DMS153 treated with DMSO at 0.1 percent for 48 hours (cell line): Measurements from ENCODE around the gene CRYBB2.
"Not testable (repeated sequence)": the region's sequence is repeated elsewhere in the genome, so short reads cannot be mapped to it uniquely, and the experiment has no call there.

Experiments used
- DNase-seq: peaks from one replicate; lab custom pipeline; 2025; ENCODE audit not compliant: unreplicated experiment; lab: John Stamatoyannopoulos, UW

Gene CRYBB2, protein sequence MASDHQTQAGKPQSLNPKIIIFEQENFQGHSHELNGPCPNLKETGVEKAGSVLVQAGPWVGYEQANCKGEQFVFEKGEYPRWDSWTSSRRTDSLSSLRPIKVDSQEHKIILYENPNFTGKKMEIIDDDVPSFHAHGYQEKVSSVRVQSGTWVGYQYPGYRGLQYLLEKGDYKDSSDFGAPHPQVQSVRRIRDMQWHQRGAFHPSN

GRCh38 chr22:25219211-25219689, at the start of gene CRYBB2:
Gene CRYBB2 (plus strand): TSS chr22:25219639. CDS start chr22:25221430, 1,791 bp downstream.
- no peak for DNase-seq

DNA sequence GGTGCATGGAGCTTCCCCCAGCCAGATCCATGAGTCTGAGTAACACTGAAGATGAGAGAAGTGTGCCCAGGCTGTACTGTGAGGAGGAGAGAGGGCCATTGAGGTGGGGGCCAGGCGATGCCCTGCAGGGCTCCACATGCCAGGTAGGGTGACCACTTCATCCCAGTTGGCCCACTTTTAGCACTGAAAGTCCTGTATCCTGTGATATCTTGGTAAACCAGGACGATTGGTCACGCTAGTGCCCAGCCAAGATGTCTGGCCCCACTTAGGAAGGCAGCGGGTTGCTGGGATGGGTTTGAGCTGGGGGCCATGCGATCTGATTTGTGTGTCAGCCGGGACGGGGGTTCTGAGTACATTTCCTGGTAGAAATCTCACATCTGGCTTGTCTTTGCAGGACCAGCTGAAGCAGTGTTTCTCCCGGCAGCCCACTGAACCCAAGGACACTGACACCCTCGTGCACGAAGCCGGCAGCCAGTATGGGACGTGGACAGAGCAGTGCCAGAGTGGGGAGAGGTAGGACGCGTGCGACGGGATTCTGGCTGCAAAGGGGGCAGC, 48.9 kb upstream of the CRYBB2 start:
- no peak for DNase-seq

GRCh38 chr22:25172153-25172552, 47.3 kb upstream of the CRYBB2 start:
- peak; percentile 11 for DNase-seq

GRCh38 chr22:25174156-25174887, 45.1 kb upstream of the CRYBB2 start:
- DNase-seq, result no peak

- DNase-seq, result no peak
These were observed 44.5 kb upstream of the CRYBB2 start for GRCh38 chr22:25174888-25175411.

DNA sequence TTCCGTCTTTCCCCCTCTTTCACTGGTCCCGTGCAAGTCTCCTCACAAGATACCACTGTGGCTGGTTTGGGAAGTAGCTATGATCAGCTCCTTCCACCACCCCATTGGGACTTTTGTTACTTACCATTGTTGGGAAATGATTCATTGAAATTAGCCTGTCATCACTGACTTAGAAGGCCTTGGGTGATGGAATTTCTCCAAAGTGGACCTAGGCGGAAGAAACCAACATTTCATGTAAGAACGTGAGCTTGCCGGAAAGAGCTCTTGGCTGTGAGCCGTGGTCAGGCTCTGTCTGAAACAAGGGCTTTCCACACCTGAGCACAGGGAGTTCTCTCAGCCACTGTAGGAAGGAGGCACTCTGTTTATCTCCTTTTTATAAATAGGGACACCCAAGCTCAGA, 43.3 kb upstream of the CRYBB2 start:
- no peak for DNase-seq

GRCh38 chr22:25176799-25177198, 42.6 kb upstream of the CRYBB2 start:
- DNase-seq, result no peak

DNA sequence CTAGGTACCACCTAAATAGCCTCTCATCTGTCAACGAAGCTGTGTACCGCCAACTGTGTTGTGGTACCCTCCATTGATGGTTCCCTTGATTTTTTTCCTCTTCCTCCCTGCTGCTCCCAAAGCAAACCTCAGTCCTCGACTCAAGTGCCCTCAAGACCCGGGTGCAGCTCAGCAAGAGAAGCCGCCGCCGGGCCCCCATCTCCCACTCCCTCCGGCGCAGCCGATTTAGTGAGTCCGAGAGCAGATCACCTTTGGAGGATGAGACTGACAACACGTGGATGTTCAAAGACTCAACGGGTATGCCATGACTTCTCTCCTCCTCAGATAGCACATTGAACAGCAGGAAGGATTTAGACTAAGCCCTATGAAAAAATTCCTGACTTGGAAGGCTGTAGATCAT, 42.2 kb upstream of the CRYBB2 start:
- DNase-seq, result no peak

GRCh38 chr22:25177895-25178294, 41.5 kb upstream of the CRYBB2 start:
- no peak for DNase-seq

GRCh38 chr22:25178348-25178747, 41.1 kb upstream of the CRYBB2 start:
- DNase-seq, result not testable (repeated sequence)

- DNase-seq, result not testable (repeated sequence)
These were observed 40.4 kb upstream of the CRYBB2 start for GRCh38 chr22:25178869-25179631.

DNA sequence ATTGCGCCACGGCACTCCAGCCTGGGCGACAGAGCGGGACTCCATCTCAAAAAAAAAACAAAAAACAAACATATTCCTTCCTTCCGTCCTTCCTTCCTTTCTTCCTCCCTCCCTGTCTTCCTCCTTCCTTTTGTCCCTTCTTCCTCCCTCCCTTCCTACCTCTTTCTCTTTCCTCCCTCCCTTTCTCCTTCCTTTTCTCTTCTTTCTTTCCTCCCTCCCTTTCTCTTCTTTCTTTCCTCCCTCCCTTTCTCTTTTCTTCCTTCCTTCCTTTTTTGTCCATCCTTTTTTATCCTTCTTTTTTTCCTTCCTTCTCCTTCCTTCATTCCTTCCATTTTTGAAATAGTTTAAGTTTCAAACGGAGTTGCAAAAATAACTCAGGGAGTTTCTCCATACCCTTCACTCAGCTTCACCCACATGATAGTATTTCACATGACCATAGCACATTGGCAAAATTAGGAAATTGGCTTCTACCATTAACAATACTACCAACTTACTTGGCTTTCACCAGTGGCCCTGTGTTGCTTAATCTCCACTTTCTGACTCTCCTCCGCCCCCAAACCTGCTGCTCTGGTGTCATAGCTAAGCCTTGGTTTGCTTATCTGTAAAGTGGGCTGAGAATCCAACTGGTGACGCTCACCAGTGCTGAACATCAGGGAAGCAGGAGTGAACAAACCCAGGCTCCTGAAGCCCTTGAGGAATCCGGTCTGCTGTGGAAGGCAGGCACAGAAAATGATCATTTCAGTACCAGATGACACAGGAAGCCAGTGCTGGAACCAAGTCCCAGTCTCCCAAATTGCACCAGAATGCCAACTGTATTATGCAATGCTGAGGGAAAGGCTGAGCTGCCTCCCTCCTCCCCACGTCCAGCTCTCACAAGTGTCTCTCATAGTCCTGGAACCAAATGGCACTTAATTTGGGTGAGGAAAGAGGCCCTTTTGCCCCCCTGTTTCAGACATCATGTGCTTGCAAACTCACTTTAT, 37.0 kb upstream of the CRYBB2 start:
- DNase-seq, result no peak

DNA sequence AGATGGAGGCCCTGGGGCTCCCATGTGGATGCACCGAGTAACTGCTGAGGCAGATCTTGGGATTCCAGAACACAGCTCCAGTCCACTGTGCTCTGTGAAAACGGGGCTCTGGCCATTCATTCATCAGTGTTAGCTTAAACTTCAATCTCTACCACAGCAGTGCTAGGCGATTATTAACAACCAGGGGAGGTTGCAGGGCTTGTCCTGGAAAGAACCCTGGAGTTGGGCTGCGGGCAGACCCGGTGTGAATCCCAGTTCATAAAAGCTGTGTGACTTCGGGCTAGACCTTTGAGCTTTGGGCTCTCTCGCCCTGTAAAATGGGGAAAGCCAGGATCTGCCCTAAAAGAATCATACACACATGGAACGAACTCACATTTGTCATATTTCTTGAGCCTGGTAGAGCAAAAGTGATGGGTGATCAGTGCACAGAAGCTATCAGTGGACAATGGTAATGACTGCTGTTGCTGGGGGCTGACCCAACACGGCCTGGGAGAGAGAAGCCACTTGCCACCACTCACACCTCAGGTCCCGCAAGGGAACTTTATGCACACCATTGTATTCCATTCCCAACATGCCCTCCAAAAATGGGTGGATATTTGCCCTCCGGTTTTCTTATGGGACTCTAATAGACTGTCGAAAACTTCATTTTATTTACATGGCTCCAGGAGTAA, 35.4 kb upstream of the CRYBB2 start:
- DNase-seq, result no peak

DNA sequence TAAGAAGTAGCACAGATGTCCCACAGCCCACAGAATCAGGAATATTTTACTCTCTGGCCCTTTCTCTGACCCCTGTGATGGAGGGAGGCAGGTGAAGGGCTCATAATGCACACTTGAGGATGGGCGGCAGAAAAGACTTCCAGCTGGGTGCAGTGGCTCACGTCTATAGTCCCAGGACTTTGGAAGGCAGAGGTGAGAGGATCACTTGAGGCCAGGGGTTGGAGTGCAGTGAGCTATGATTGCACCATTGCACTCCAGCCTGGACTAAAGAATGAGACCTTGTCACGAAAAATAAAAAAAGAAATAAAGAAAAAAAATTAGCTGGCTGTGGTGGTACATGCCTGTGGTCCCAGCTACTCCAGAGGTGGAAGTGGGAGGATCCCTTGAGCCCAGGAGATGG, 33.3 kb upstream of the CRYBB2 start:
- DNase-seq, result no peak

DNA sequence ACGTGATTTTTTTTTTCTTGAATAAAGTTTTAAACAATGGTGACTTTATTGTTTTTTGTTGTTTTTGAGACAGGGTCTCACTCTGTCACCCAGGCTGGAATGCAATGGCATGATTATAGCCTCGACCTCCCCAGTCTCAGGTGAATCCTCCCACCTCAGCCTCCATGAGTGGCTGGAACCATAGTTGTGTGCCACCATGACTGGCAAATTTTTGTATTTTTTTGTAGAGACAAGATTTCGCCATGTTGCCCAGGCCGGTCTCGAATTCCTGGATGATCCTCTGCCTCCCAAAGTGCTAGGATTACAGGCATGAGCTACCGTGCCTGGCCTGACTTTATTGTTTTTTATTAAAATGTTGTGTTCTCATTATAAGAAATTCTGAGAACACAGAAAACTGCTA, 32.0 kb upstream of the CRYBB2 start:
- no peak for DNase-seq

DNA sequence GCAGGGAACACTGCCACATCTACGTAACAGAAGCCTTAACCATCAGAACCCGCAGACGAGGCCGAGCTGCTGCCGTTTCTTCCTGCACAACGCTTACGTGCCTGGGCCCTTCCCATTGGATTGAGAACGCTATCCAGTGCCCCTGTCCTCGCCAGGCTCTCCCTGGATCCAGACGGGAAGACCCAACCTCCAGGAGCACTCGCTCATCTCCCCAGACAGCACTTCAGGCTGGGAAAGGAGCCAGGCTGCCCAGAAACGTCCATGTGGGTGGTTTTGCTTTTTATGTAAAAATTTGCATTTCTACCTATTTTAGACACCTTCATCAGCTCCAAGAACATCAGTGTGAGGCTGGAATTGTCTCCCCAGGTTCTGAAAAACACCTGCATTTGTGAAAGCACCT, 27.0 kb upstream of the CRYBB2 start:
- no peak for DNase-seq

DNA sequence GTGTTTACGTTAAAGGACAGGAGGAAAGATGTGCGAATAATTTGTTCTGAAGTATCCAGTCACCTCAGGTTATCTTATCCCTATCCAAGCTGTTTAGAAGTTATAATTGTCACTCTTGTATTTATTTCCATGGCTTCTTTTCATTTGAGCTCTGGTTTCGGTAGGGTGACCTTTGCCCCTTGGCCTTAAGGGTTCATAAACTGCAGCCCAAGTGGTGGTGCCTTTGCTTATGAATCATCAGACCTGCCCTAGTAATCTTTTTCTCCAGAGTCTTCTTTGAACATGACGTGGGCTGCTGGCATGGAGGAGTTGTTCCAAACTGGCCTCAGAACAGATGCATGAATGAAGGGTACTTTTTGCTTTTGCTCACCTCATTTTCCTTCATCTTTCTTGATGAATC, 26.3 kb upstream of the CRYBB2 start:
- no peak for DNase-seq

- DNase-seq, result no peak
These were observed 25.9 kb upstream of the CRYBB2 start for GRCh38 chr22:25193548-25193947.

DNA sequence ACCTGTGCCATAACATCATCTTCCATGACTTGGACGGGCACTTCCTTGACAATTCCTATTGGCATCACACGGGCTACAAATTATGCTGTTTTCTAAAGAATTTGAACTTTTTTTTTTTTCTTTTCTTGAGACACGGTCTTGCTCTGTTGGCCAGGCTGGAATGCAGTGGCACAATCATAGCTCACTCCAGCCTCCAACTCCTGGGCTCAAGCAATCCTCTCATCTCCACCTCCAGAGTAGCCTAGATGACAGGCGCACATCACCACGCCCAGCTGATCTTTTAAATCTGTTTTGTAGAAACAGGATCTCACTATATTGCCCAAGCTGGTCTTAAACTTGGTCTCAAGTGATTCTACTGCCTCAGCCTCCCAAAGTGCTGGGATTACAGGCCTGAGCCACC, 23.1 kb upstream of the CRYBB2 start:
- no peak for DNase-seq

GRCh38 chr22:25197340-25197739, 22.1 kb upstream of the CRYBB2 start:
- DNase-seq, result no peak
